ENCODE measurements around the gene ABCC2. TPM values are rescaled to one million over a fixed set of nuclear protein-coding genes. Genes with fewer than 3 reads are reported as not detected.

Gene ABCC2
- total and polyA plus RNA-seq, 2 of the 4 experiments (the other 2 are of a cell fraction) = 0.21 to 0.36 TPM

DNA sequence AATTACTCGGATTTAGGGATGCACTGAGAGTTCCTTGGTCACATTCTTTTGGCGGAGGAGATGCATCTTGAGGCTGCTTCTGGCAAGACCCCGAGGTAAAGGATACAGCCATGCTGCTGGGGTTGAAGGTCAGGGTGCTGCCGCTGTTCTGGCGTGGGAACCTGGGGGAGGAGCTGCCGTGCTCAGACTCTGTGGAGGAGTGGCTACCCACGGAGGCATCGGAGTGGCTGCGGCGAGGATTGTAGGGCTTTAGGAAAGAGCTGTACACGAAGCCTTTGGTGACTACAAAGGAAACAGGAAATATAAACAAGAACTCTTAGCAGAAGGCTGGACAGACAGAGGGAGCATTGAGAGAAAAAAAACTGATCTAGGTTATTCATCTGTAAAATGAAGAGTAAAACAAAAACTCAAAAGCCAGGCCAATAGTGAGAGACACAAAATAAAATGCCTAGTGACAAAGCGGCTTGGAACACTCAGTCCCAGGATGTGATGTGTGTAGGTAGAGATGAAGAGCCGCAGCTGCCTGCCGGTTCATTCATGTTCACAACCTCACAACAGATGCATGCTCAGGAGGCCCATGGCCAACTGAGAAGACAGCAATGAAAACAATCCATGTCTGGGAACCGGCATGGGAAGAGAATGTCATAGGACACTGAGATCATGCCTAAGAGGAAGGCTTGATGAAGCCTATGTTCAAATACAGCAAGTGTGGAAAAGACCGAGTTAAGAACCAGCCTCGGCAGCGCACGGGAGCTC, 97.8 kb downstream of the ABCC2 start:
- Histone ChIP-seq H3K14ac (replicated peaks; ENCODE audit: low read depth, low read length) (no peak overlapping the region), H3K4me1 (ENCODE audit: control insufficient read depth, insufficient read depth, low read length) (peaks cover 3% of the 10 kb centered on the region; the same call in 1 of the 2 replicates), H3K23ac (ENCODE audit: low read depth, low read length) (no peak overlapping the region), H3K9me1 (ENCODE audit: insufficient read depth, low read length) (peaks cover 17% of the 10 kb centered on the region), H3K9me3 (ENCODE audit: control insufficient read depth, insufficient read depth, low read length) (no peaks in the 10 kb centered on the region), H2BK20ac (ENCODE audit: low read depth, low read length) (no peak overlapping the region), H2BK15ac (ENCODE audit: low read depth, low read length) (no peak overlapping the region), H4K8ac (ENCODE audit: low read depth in 2 of 2, low read length in 2 of 2) (no peak overlapping the region), H2BK5ac (ENCODE audit: low read depth, low read length, poor library complexity, severe bottlenecking) (no peak overlapping the region), H3K4me3 (ENCODE audit: insufficient read depth, low read depth, low read length) (no peak overlapping the region), H4K5ac (ENCODE audit: low read depth, low read length) (no peak overlapping the region), H2BK120ac (ENCODE audit: low read depth, low read length) (no peak overlapping the region), H2AFZ (replicated peaks; ENCODE audit: low read length, poor library complexity) (no peak overlapping the region), H3K27me3 (ENCODE audit: control insufficient read depth, insufficient read depth, low read length) (no peaks in the 10 kb centered on the region), H3K27ac (ENCODE audit: insufficient read depth, low read length) (no peak overlapping the region), H4K91ac (ENCODE audit: insufficient read depth, low read depth, low read length) (no peak overlapping the region), H3K4me2 (ENCODE audit: low read depth, low read length) (no peak overlapping the region), H3K79me1 (ENCODE audit: low read depth in 1 of 2, low read length in 2 of 2) (peaks cover 4 to 23% of the 10 kb centered on the region in 2 experiments; a peak in 3 of 4 replicates), H4K20me1 (ENCODE audit: insufficient read depth, low read length) (peaks cover 7% of the 10 kb centered on the region; the same call in 1 of the 2 replicates), H2AK9ac (replicated peaks; ENCODE audit: low read depth, low read length, poor library complexity) (no peak overlapping the region), H3K56ac (ENCODE audit: extremely low read depth, insufficient read depth, low read length) (no peak overlapping the region), H3K9ac (ENCODE audit: low read depth, low read length) (no peak overlapping the region), H2AK5ac (ENCODE audit: low read depth, low read length) (no peak overlapping the region), H3K36me3 (ENCODE audit: control insufficient read depth, insufficient read depth, low read length) (peaks cover 52% of the 10 kb centered on the region), H3K4ac (ENCODE audit: low read depth, low read length) (no peak overlapping the region), H3K18ac (ENCODE audit: low read depth, low read length) (no peak overlapping the region)
- dilution Hi-C loops (cut with HindIII; ENCODE audit: low sequenced_read_pairs, unreplicated experiment) = no loop called here
- intact Hi-C loops (cut with micrococcal nuclease) = no loop called here
- no peak for DNase-seq
- 77% methylated on average over 6 of the region's 19 CpGs; no CpG with 5 or more reads in 1 of the 2 experiments for WGBS, 2 experiments (ENCODE audit: extremely low coverage in 2 of 2, insufficient read length in 1 of 2)
- ChIA-PET POLR2A (ENCODE audit: unreplicated experiment) (no interaction called here), CTCF (no interaction called here)
- no TSS peak for BruUV-seq (replicated peaks)
- TF ChIP-seq RAD21 (IDR thresholded peaks at IDR 0.05; ENCODE audit: low read length) (no peak), CEBPB (IDR thresholded peaks at IDR 0.05; ENCODE audit: low read depth, low read length) (no peak), NFE2L2 (IDR thresholded peaks at IDR 0.05; ENCODE audit: low read depth, low read length) (no peak), RCOR1 (IDR thresholded peaks at IDR 0.05; ENCODE audit: insufficient replicate concordance, low read length) (no peak), RFX5 (IDR thresholded peaks at IDR 0.05; ENCODE audit: low read depth, low read length) (no peak), MAFK (IDR thresholded peaks at IDR 0.05; ENCODE audit: low read depth, low read length) (no peak), MXI1 (IDR thresholded peaks at IDR 0.05; ENCODE audit: borderline replicate concordance, low read depth, low read length) (no peak), CHD1 (IDR thresholded peaks at IDR 0.05; ENCODE audit: low read depth, low read length) (no peak), BHLHE40 (IDR thresholded peaks at IDR 0.05; ENCODE audit: low read depth, low read length) (no peak), POLR2A (IDR thresholded peaks at IDR 0.05; ENCODE audit: low read depth, low read length) (no peak), SMC3 (IDR thresholded peaks at IDR 0.05; ENCODE audit: low read depth, low read length) (no peak), MAZ (IDR thresholded peaks at IDR 0.05; ENCODE audit: borderline replicate concordance, low read depth, low read length) (no peak), FOS (IDR thresholded peaks at IDR 0.05; ENCODE audit: low read depth, low read length) (no peak)
- TF ChIP-seq, protein P1, sequence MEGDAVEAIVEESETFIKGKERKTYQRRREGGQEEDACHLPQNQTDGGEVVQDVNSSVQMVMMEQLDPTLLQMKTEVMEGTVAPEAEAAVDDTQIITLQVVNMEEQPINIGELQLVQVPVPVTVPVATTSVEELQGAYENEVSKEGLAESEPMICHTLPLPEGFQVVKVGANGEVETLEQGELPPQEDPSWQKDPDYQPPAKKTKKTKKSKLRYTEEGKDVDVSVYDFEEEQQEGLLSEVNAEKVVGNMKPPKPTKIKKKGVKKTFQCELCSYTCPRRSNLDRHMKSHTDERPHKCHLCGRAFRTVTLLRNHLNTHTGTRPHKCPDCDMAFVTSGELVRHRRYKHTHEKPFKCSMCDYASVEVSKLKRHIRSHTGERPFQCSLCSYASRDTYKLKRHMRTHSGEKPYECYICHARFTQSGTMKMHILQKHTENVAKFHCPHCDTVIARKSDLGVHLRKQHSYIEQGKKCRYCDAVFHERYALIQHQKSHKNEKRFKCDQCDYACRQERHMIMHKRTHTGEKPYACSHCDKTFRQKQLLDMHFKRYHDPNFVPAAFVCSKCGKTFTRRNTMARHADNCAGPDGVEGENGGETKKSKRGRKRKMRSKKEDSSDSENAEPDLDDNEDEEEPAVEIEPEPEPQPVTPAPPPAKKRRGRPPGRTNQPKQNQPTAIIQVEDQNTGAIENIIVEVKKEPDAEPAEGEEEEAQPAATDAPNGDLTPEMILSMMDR (conservative IDR thresholded peaks at IDR 0.05; ENCODE audit: low read depth, low read length) = no peak
- TF ChIP-seq, protein P2, sequence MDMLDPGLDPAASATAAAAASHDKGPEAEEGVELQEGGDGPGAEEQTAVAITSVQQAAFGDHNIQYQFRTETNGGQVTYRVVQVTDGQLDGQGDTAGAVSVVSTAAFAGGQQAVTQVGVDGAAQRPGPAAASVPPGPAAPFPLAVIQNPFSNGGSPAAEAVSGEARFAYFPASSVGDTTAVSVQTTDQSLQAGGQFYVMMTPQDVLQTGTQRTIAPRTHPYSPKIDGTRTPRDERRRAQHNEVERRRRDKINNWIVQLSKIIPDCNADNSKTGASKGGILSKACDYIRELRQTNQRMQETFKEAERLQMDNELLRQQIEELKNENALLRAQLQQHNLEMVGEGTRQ (IDR thresholded peaks at IDR 0.05; ENCODE audit: low read depth, low read length) = no peak
- TF ChIP-seq, protein P3, sequence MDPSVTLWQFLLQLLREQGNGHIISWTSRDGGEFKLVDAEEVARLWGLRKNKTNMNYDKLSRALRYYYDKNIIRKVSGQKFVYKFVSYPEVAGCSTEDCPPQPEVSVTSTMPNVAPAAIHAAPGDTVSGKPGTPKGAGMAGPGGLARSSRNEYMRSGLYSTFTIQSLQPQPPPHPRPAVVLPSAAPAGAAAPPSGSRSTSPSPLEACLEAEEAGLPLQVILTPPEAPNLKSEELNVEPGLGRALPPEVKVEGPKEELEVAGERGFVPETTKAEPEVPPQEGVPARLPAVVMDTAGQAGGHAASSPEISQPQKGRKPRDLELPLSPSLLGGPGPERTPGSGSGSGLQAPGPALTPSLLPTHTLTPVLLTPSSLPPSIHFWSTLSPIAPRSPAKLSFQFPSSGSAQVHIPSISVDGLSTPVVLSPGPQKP (IDR thresholded peaks at IDR 0.05; ENCODE audit: borderline replicate concordance, low read depth, low read length) = no peak
- ATAC-seq (ENCODE audit: low read depth) = no peak
- in situ Hi-C loops (cut with MboI; ENCODE audit: low sequenced_read_pairs) = no loop called here

All from IMR-90 (cell line).